Adrenal gland (tissue), 12 donors: ENCODE data around the gene CLK3. TPM values are rescaled to one million over a fixed set of nuclear protein-coding genes. Genes with fewer than 3 reads are reported as not detected.

ENCODE experiments used
- DNase-seq, 7 donors: peaks; one replicate each; pipeline ENCODE4 v3.0.0-alpha.2; 2019 to 2020
- H3K27ac ChIP-seq, 5 donors: fragments of 200-600 bp; sonication (generic) in 4 of 5; 1 replicate in 3 of 5; 2 replicates in 2 of 5; pipeline versions ENCODE4 v1.5.1 to v1.8.0; 2016 to 2020; ENCODE audit warnings: mild to moderate bottlenecking in 1 of 5
- H3K27me3 ChIP-seq: fragments of 200-600 bp; 2 replicates; pipeline ENCODE4 v1.8.0; 2021
- H3K36me3 ChIP-seq, 2 donors: fragments of 200-600 bp; replicated peaks in 1 of 2; 1 replicate in 1 of 2; 2 replicates in 1 of 2; pipeline versions ENCODE4 v1.5.1 to v1.8.0; 2018 to 2022
- H3K4me1 ChIP-seq, 2 donors: fragments of 200-600 bp; replicated peaks in 1 of 2; 1 replicate in 1 of 2; 2 replicates in 1 of 2; pipeline versions ENCODE4 v1.5.1 to v1.8.0; 2018 to 2021
- H3K4me3 ChIP-seq, 4 donors: fragments of 200-600 bp; sonication (generic) in 3 of 4; one replicate each; pipeline ENCODE4 v1.5.1; 2016 to 2018
- H3K9me3 ChIP-seq, 3 donors: fragments of 200-600 bp; sonication (generic) in 1 of 3; replicated peaks in 1 of 3; 1 replicate in 2 of 3; 2 replicates in 1 of 3; pipeline versions ENCODE4 v1.5.1 to v1.8.0; 2016 to 2021
- CTCF ChIP-seq, 6 experiments: fragments of 450-650 bp in 4 of 6; fragments of 200-600 bp in 2 of 6; sonication (generic) in 1 of 6; IDR thresholded peaks; 1 replicate in 5 of 6; 2 replicates in 1 of 6; pipeline versions ENCODE4 v1.5.1 to v1.8.0; 2016 to 2021; ENCODE audit warnings: antibody characterized with exemption in 6 of 6, mild to moderate bottlenecking in 2 of 6, moderate library complexity in 1 of 6
- POLR2A ChIP-seq, 2 donors: fragments of 450-650 bp; IDR thresholded peaks; one replicate each; pipeline ENCODE4 v1.6.1; 2017; ENCODE audit warnings: antibody characterized with exemption in 2 of 2, mild to moderate bottlenecking in 2 of 2, moderate library complexity in 1 of 2
- WGBS, 4 donors: extraction: QIAGEN DNeasy Blood & Tissue Kit in 2 of 4; methylation state at CpG; one replicate each; pipeline versions ENCODE4 v1.1.5 to v1.1.7; 2013 to 2017; 5-methylcytosine and 5-hydroxymethylcytosine counted together
- intact Hi-C, 2 donors: fragments of 100-400 bp; cut with DNase I; formaldehyde crosslinking; loops; one replicate each; pipeline versions ENCODE4 v1.14.1 to v1.15.0; 2022 to 2023
- polyA plus RNA-seq, 3 donors: library from polyadenylated mRNA; stranded (reverse); fragments of 200-250 nt in 2 of 3; fragments of 350-450 nt in 1 of 3; fragmentation: Illumina TruSeq in 1 of 3; extraction: RNeasy Lipid Tissue Mini Kit (QIAGEN cat#74804) in 1 of 3; gene quantifications; one replicate each; pipeline ENCODE4 v1.2.3, GENCODE V29; 2013 to 2014
- total RNA-seq, 9 donors: library from RNA; depleted of rRNA in 4 of 9; stranded (reverse); fragments of >200 nt in 4 of 9; fragments of 120-200 nt in 1 of 9; fragmentation: NEBNext Ultra II Directional in 1 of 9; extraction: Animal tissue kit (Norgen Biotek cat#: 25700) in 1 of 9; gene quantifications; one replicate each; pipeline versions ENCODE4 v1.1.0 to v1.2.4, GENCODE V29; 2013 to 2023
- donor health status: healthy with polysubstance abuse.
- donor health status: Bipolar disorder and iron deficiency.
- donor health status: DM: yes; HTN: yes; CAD: no.
- donor health status: DM: no; HTN: no; CAD: no.
- donor health status: DM: no; HTN: no; CAD: no.
- donor health status: DM: yes; HTN: yes; CAD: no.

Gene CLK3
- total and polyA plus RNA-seq, 12 donors = 26.2 to 160 (median 66.1) TPM

- Histone ChIP-seq H3K9me3 (no peaks in the 10 kb centered on the region), H3K4me1 (peaks cover 0 to 9% of the 10 kb centered on the region in 2 donors), H3K27me3 (no peaks in the 10 kb centered on the region), H3K4me3 (no peak overlapping the region), H3K36me3 (peaks cover 0 to 14% of the 10 kb centered on the region in 2 donors), H3K27ac (no peak overlapping the region)
- TF ChIP-seq CTCF (IDR thresholded peaks at IDR 0.05) (no peak), POLR2A (IDR thresholded peaks at IDR 0.05) (no peak)
- intact Hi-C loops = no loop called here
- 87 to 93% (median 92%) methylated on average over 3 of the region's 3 CpGs for WGBS, 4 donors
- no peak for DNase-seq
Measured at GRCh38 chr15:74571191-74571590, 44.4 kb upstream of the CLK3 start.

GRCh38 chr15:74573987-74574386, 41.6 kb upstream of the CLK3 start:
- Histone ChIP-seq H3K4me3 (no peak overlapping the region), H3K27me3 (no peaks in the 10 kb centered on the region), H3K36me3 (peaks cover 0 to 14% of the 10 kb centered on the region in 2 donors), H3K4me1 (peaks cover 0 to 9% of the 10 kb centered on the region in 2 donors), H3K27ac (no peak overlapping the region), H3K9me3 (no peaks in the 10 kb centered on the region)
- intact Hi-C loops = no loop called here
- TF ChIP-seq POLR2A (IDR thresholded peaks at IDR 0.05) = no peak
- TF ChIP-seq CTCF (IDR thresholded peaks at IDR 0.05) = no peak
- no peak for DNase-seq
- 88 to 100% (median 96%) methylated on average over 4 of the region's 4 CpGs for WGBS, 4 donors

GRCh38 chr15:74578496-74578994, 37.1 kb upstream of the CLK3 start:
- H3K9me3 ChIP-seq = no peaks in the 10 kb centered on the region
- H3K4me3 ChIP-seq = no peak overlapping the region
- H3K27ac ChIP-seq = no peak overlapping the region
- WGBS, 4 donors = 92 to 97% (median 95%) methylated on average over 3 of the region's 3 CpGs
- peaks cover 0 to 8% of the 10 kb centered on the region in 2 donors for H3K4me1 ChIP-seq
- H3K27me3 ChIP-seq = no peaks in the 10 kb centered on the region
- no peak for DNase-seq
- H3K36me3 ChIP-seq = peaks cover 0 to 7% of the 10 kb centered on the region in 2 donors
- intact Hi-C loops = no loop called here
- TF ChIP-seq POLR2A (IDR thresholded peaks at IDR 0.05) = no peak
- no peak for TF ChIP-seq CTCF (IDR thresholded peaks at IDR 0.05)

- TF ChIP-seq POLR2A (IDR thresholded peaks at IDR 0.05) = no peak
- TF ChIP-seq CTCF (IDR thresholded peaks at IDR 0.05) = no peak
- Histone ChIP-seq H3K4me3 (no peak overlapping the region), H3K27me3 (no peaks in the 10 kb centered on the region), H3K4me1 (peaks cover 0 to 8% of the 10 kb centered on the region in 2 donors), H3K36me3 (peaks cover 0 to 5% of the 10 kb centered on the region in 2 donors), H3K27ac (no peak overlapping the region), H3K9me3 (no peaks in the 10 kb centered on the region)
- 93 to 96% (median 94%) methylated on average over 8 to 9 of the region's 9 CpGs for WGBS, 4 donors
- intact Hi-C loops = no loop called here
- DNase-seq = no peak
Measured at GRCh38 chr15:74579001-74579400, 36.6 kb upstream of the CLK3 start.
